CD14-positive monocyte (primary cell): ENCODE results near the gene CBLB. TPM values are rescaled to one million over a fixed set of nuclear protein-coding genes. Genes with fewer than 3 reads are reported as not detected.
A peak's percentile ranks its signal among the peaks of the same experiment; 100 is the strongest.

ENCODE experiments used
- DNase-seq, 3 donors: peaks; one replicate each; pipeline ENCODE4 v3.0.0-alpha.2; 2011 to 2022
- H2AFZ ChIP-seq: 2 replicates; pipeline ENCODE4 v1.6.0; 2012; ENCODE audit warnings: mild to moderate bottlenecking, low read depth, low read length, inconsistent platforms; ENCODE audit not compliant: insufficient read depth, poor library complexity, severe bottlenecking
- H3K27ac ChIP-seq, 2 donors: 1 replicate in 1 of 2; 2 replicates in 1 of 2; pipeline ENCODE4 v1.5.1; 2012 to 2013; ENCODE audit warnings: low read length in 2 of 2, control low read depth in 1 of 2, inconsistent platforms in 1 of 2, low read depth in 1 of 2, mild to moderate bottlenecking in 1 of 2
- H3K27me3 ChIP-seq, 2 donors: one replicate each; pipeline versions ENCODE4 v1.6.0 to v1.6.1; 2011 to 2013; ENCODE audit warnings: low read length in 2 of 2; ENCODE audit not compliant: control insufficient read depth in 2 of 2, insufficient read depth in 2 of 2
- H3K36me3 ChIP-seq, 2 donors: replicated peaks in 1 of 2; 1 replicate in 1 of 2; 2 replicates in 1 of 2; pipeline versions ENCODE4 v1.5.1 to v1.6.1; 2012 to 2013; ENCODE audit warnings: low read length in 2 of 2, control low read depth in 1 of 2, inconsistent platforms in 1 of 2, mild to moderate bottlenecking in 1 of 2; ENCODE audit not compliant: insufficient read depth in 2 of 2, control insufficient read depth in 1 of 2
- H3K4me1 ChIP-seq, 2 donors: 1 replicate in 1 of 2; 2 replicates in 1 of 2; pipeline versions ENCODE4 v1.5.1 to v1.6.1; 2012 to 2013; ENCODE audit warnings: low read length in 2 of 2, control low read depth in 1 of 2, inconsistent platforms in 1 of 2, mild to moderate bottlenecking in 1 of 2, moderate library complexity in 1 of 2; ENCODE audit not compliant: insufficient read depth in 2 of 2, control insufficient read depth in 1 of 2
- H3K4me2 ChIP-seq: replicated peaks from 2 replicates; pipeline ENCODE3; 2012; ENCODE audit warnings: low read length, moderate library complexity, mild to moderate bottlenecking; ENCODE audit not compliant: poor library complexity, severe bottlenecking; ENCODE audit errors: extremely low read depth
- H3K4me3 ChIP-seq, 3 experiments: fragments of 200-600 bp in 1 of 3; sonication (generic) in 1 of 3; replicated peaks in 1 of 3; 1 replicate in 2 of 3; 2 replicates in 1 of 3; pipeline ENCODE4 v1.5.1; 2011 to 2013; ENCODE audit warnings: low read length in 3 of 3, mild to moderate bottlenecking in 3 of 3, control low read depth in 2 of 3, low read depth in 2 of 3, inconsistent platforms in 1 of 3, moderate library complexity in 1 of 3
- H3K79me2 ChIP-seq: 2 replicates; pipeline ENCODE4 v1.6.0; 2012; ENCODE audit warnings: mild to moderate bottlenecking, control low read depth, inconsistent platforms, low read length, moderate library complexity; ENCODE audit not compliant: insufficient read depth
- H3K9ac ChIP-seq: 2 replicates; pipeline ENCODE4 v1.6.0; 2017; ENCODE audit warnings: low read length, mild to moderate bottlenecking; ENCODE audit not compliant: insufficient read depth, poor library complexity, severe bottlenecking
- H3K9me3 ChIP-seq, 2 donors: replicated peaks in 1 of 2; 1 replicate in 1 of 2; 2 replicates in 1 of 2; pipeline versions ENCODE4 v1.5.1 to v1.6.1; 2012 to 2013; ENCODE audit warnings: low read length in 2 of 2, control low read depth in 1 of 2; ENCODE audit not compliant: control insufficient read depth in 1 of 2, insufficient read depth in 1 of 2
- H4K20me1 ChIP-seq: 2 replicates; pipeline ENCODE4 v1.6.0; 2012; ENCODE audit warnings: mild to moderate bottlenecking, low read length, control low read depth, moderate library complexity; ENCODE audit not compliant: insufficient read depth
- H3K27ac Mint-ChIP-seq, 7 donors: one replicate each; pipeline ENCODE4 v1.8.0; 2020; ENCODE audit warnings: mild to moderate bottlenecking in 7 of 7, mixed read lengths in 7 of 7, moderate library complexity in 6 of 7, inconsistent platforms in 2 of 7
- H3K27me3 Mint-ChIP-seq, 3 donors: one replicate each; pipeline ENCODE4 v1.8.0; 2021 to 2022; ENCODE audit warnings: low read depth in 3 of 3, mild to moderate bottlenecking in 3 of 3, mixed read lengths in 3 of 3, moderate library complexity in 3 of 3, inconsistent platforms in 1 of 3
- H3K36me3 Mint-ChIP-seq, 2 donors: one replicate each; pipeline ENCODE4 v1.8.0; 2020; ENCODE audit warnings: mixed read lengths in 2 of 2, inconsistent platforms in 1 of 2, mild to moderate bottlenecking in 1 of 2
- H3K4me1 Mint-ChIP-seq: one replicate; pipeline ENCODE4 v1.8.0; 2020; ENCODE audit warnings: mild to moderate bottlenecking, mixed read lengths
- H3K4me3 Mint-ChIP-seq, 2 donors: one replicate each; pipeline ENCODE4 v1.8.0; 2020; ENCODE audit warnings: mild to moderate bottlenecking in 2 of 2, mixed read lengths in 2 of 2, moderate library complexity in 1 of 2
- H3K9me3 Mint-ChIP-seq, 7 donors: one replicate each; pipeline ENCODE4 v1.8.0; 2020 to 2022; ENCODE audit warnings: mixed read lengths in 7 of 7, mild to moderate bottlenecking in 6 of 7, moderate library complexity in 6 of 7, inconsistent platforms in 2 of 7
- CTCF ChIP-seq: fragments of 200-600 bp; IDR thresholded peaks from one replicate; pipeline ENCODE4 v1.8.0; 2022; ENCODE audit warnings: antibody characterized with exemption, mild to moderate bottlenecking
- WGBS: methylation state at CpG from one replicate; pipeline ENCODE4 v1.1.5; 2013; ENCODE audit warnings: missing lambda C conversion rate; ENCODE audit not compliant: insufficient coverage; 5-methylcytosine and 5-hydroxymethylcytosine counted together
- intact Hi-C, 2 donors: fragments of 100-400 bp; cut with micrococcal nuclease; formaldehyde crosslinking; loops; one replicate each; pipeline versions ENCODE4 v1.15.0 to v1.15.1; 2023
- polyA plus RNA-seq, 3 donors: library from polyadenylated mRNA; depleted of rRNA in 1 of 3; unstranded in 2 of 3; stranded (reverse) in 1 of 3; fragments of 300-500 nt in 2 of 3; fragments of >200 nt in 1 of 3; fragmentation: Illumina TruSeq in 2 of 3; gene quantifications; 1 replicate in 2 of 3; 2 replicates in 1 of 3; pipeline ENCODE4 v1.2.3, GENCODE V29; 2012 to 2021

Gene CBLB
- polyA plus RNA-seq, 3 donors, result 1.6 to 8.1 (median 3.6) TPM

GRCh38 chr3:105915524-105915923 lies 46.7 kb upstream of the CBLB start:
- Histone ChIP-seq H3K79me2 (no peaks in the 10 kb centered on the region), H4K20me1 (no peaks in the 10 kb centered on the region), H3K9me3 (peaks cover 3 to 13% of the 10 kb centered on the region in 2 donors), H3K4me2 (no peak overlapping the region), H2AFZ (no peak overlapping the region), H3K4me1 (peaks cover 8 to 20% of the 10 kb centered on the region in 2 donors), H3K4me3 (no peak overlapping the region), H3K9ac (no peak overlapping the region), H3K27ac (no peak overlapping the region), H3K36me3 (no peaks in the 10 kb centered on the region), H3K27me3 (no peaks in the 10 kb centered on the region)
- Mint-ChIP-seq H3K4me1 (no peaks in the 10 kb centered on the region), H3K27me3 (peaks cover 0 to 2% (median 0%) of the 10 kb centered on the region in 3 donors), H3K4me3 (no peak overlapping the region), H3K9me3 (peaks cover 3 to 21% (median 10%) of the 10 kb centered on the region in 7 donors), H3K27ac (no peak overlapping the region), H3K36me3 (no peaks in the 10 kb centered on the region)
- TF ChIP-seq CTCF, result no peak
- peak in 1 of 3 donors; percentile 17 for DNase-seq
- WGBS, result no CpG with 5 or more reads among the region's 2 CpGs
- intact Hi-C loops, result no loop called here

GRCh38 chr3:105913616-105914015 lies 44.8 kb upstream of the CBLB start:
- Histone ChIP-seq H3K27me3 (no peaks in the 10 kb centered on the region), H4K20me1 (no peaks in the 10 kb centered on the region), H2AFZ (no peak overlapping the region), H3K9me3 (peaks cover 3 to 13% of the 10 kb centered on the region in 2 donors), H3K36me3 (no peaks in the 10 kb centered on the region), H3K4me3 (no peak overlapping the region), H3K79me2 (no peaks in the 10 kb centered on the region), H3K9ac (no peak overlapping the region), H3K4me2 (no peak overlapping the region), H3K27ac (no peak overlapping the region), H3K4me1 (peaks cover 8 to 20% of the 10 kb centered on the region in 2 donors)
- Mint-ChIP-seq H3K9me3 (peaks cover 3 to 16% (median 10%) of the 10 kb centered on the region in 7 donors), H3K4me1 (no peaks in the 10 kb centered on the region), H3K27ac (no peak overlapping the region), H3K36me3 (no peaks in the 10 kb centered on the region), H3K27me3 (peaks cover 0 to 2% (median 0%) of the 10 kb centered on the region in 3 donors), H3K4me3 (no peak overlapping the region)
- 80% methylated on average over 1 of the region's 7 CpGs for WGBS
- no peak for TF ChIP-seq CTCF
- intact Hi-C loops, result no loop called here
- DNase-seq, result no peak
